C4-2B (cell line): ENCODE measurements around the gene EXD3.

Experiments used
- CTCF ChIP-seq: fragments of 450-650 bp; conservative IDR thresholded peaks from 2 replicates; pipeline ENCODE4 v1.5.1; 2017; ENCODE audit warnings: mild to moderate bottlenecking
- ZFX ChIP-seq: fragments of 450-650 bp; IDR thresholded peaks from 2 replicates; pipeline ENCODE4 v1.6.1; 2017

- TF ChIP-seq CTCF (no peak), ZFX (no peak)
Observed at GRCh38 chr9:137453643-137454081, 30.7 kb upstream of the EXD3 start.
